OCI-LY1 (cell line): ENCODE data around the gene ZNF575.

Source experiments
- CTCF ChIP-seq: fragments of 200-600 bp; sonication (generic), shearing (Covaris generic); IDR thresholded peaks from 2 replicates; pipeline ENCODE4 v1.5.1; 2017; ENCODE audit warnings: mild to moderate bottlenecking, antibody characterized with exemption, low read length, moderate library complexity, mixed read lengths
- EZH2 ChIP-seq: fragments of 200-600 bp; sonication (generic), shearing (Covaris generic); IDR thresholded peaks from 2 replicates; pipeline ENCODE4 v1.8.0; 2017; ENCODE audit warnings: borderline replicate concordance, mixed run types, mild to moderate bottlenecking, antibody characterized with exemption, low read length, moderate library complexity, mixed read lengths

DNA sequence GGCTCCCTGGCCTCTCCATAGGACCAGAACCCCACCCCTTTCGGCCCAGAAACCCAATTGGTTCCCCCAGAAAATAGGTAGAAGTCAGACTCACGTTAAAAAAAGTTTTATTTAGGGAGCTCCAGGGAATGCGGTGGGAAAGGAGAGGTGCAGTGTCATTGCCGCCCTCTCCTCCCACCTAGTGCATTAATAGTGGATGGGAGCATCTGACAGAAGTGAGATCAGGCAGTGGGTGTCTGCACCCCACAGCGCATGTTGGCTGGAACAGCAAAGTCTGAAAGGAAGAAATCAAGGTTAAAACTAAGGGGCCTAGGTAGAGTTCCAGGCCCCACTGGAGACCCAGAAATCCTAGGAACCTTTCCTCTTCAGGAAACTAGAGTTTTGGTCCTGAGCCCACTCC lies 26.4 kb upstream of the ZNF575 start:
- no peak for TF ChIP-seq EZH2
- TF ChIP-seq CTCF: no peak
